CD4-positive, alpha-beta T cell treated with Interleukin-6 for 4 hours (primary cell): ENCODE results near the gene PAK1.
"Not testable (repeated sequence)": the region's sequence is repeated elsewhere in the genome, so short reads cannot be mapped to it uniquely, and the experiment has no call there.

ENCODE experiments used
- DNase-seq: peaks from one replicate; pipeline ENCODE4 v3.0.0-alpha.2; 2020; ENCODE audit warnings: mixed read lengths

PAK1 gene

GRCh38 chr11:77400775-77401449 is 73.0 kb downstream of the PAK1 start:
- no peak for DNase-seq

- DNase-seq: no peak
Observed at GRCh38 chr11:77400271-77400670, 73.6 kb downstream of the PAK1 start.

- DNase-seq: no peak
Observed at GRCh38 chr11:77397631-77398030, 76.3 kb downstream of the PAK1 start.

DNA sequence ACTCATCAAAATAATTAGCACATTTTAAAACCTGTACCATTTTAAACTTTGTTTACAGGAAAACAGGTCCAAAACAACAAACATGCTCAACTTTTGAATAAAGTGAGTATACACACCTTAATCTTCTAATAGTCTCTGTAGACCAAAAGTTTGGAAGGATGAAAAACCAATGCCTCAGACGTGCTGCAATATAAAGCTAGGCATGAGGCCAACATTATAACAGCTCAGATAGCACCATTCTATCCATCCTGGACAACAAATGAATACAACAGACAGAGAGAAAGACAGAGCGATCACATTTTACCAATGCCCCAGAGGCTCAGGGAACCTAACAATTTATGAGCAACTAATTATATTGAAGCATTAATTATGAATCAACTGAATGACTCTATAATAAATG is 77.0 kb downstream of the PAK1 start:
- DNase-seq: no peak

- no peak for DNase-seq
Observed at GRCh38 chr11:77396305-77396704, 77.6 kb downstream of the PAK1 start.

DNA sequence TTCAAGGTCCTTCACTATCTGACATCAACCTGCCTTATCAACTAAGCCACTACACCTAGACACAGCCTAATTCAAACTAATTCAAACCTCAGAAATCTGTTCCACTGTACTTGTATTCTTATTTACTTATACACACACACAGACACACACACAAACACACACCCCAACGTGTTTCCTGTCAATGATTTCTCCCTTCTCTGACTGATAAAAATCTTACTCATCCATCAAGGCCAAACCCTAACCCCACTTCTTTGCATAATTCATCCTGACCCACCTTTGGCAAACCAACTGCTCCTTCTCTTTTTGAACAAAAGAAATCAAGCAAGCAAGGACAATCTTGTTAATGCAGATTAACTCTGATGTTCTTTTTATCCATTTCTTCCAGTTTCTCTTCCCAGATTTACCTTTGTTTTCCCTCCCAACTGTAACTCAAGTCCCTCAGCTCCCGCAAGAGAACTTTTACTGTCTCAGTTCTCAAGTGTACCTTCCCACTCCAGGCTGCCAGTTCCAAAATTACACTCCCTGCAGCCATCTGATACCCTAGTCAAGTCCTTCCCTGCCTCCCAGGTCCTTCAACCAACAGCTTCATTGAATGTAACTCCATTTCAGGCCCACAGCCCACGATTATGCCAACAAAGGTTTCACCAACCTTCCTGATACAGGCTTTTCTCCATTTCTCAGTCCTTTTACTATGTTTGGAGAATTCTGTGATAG is 78.3 kb downstream of the PAK1 start:
- no peak for DNase-seq

GRCh38 chr11:77392842-77393241 is 81.1 kb downstream of the PAK1 start:
- DNase-seq: no peak

DNA sequence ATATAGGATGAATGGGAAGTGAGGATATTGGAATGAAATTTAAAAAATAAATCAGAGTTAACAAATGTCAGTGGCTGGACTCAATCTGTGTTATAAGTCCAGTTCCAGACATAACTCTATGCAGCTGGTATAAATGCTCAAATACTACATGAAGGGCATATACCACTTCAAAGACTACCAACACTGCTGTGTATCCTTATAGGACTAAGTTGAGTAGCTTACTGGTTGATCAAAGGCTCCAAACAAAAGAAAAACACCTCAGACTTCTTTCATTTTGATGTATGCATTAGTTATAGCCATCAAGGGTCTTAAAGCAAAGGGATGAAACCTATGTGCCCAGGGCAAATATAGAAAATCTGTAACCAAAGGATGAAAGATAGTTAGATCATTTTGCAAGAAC is 86.2 kb downstream of the PAK1 start:
- DNase-seq: no peak

DNA sequence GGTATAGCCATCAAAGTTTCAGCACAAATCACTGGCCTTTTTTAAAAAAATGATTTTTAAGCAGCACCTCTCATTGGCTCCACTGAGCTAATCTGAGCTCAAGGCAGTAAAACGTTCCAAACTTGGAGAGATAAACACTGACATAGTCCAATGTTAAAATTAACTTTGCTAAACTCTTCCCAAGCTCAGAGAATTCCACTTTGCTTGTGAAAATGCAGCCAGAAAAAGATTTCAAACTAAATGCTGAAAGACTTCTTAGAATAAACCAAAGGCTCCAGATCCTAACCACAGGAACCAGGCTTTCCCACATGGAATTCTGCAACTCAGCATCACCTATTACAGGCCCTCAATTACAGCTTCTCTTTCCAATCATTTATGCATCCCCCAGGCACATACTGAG is 87.7 kb downstream of the PAK1 start:
- no peak for DNase-seq

DNA sequence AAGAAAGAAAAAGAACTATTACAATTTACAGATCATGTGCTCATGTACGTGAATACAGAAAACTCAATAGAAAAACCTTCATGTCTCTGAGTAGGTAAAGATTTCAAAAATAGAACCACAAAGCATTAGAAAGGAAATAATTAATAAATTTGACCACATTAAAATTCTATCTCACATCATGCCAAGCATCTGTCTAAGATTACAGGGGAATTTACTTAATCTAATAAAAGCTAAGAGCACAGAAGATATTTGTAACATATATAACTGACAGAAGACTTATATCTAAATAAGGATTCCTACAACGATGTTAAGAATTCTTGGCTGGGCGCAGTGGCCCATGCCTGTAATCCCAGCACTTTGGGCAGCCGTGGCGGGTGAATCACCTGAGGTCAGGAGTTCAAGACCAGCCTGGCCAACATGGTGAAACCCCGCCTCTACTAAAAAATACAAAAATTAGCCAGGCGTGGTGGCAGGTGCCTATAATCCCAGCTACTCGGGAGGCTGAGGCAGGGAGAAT is 88.6 kb downstream of the PAK1 start:
- not testable (repeated sequence) for DNase-seq

- DNase-seq: no peak
Observed at GRCh38 chr11:77384571-77384970, 89.3 kb downstream of the PAK1 start.

- DNase-seq: not testable (repeated sequence)
Observed at GRCh38 chr11:77383349-77383748, 90.5 kb downstream of the PAK1 start.

DNA sequence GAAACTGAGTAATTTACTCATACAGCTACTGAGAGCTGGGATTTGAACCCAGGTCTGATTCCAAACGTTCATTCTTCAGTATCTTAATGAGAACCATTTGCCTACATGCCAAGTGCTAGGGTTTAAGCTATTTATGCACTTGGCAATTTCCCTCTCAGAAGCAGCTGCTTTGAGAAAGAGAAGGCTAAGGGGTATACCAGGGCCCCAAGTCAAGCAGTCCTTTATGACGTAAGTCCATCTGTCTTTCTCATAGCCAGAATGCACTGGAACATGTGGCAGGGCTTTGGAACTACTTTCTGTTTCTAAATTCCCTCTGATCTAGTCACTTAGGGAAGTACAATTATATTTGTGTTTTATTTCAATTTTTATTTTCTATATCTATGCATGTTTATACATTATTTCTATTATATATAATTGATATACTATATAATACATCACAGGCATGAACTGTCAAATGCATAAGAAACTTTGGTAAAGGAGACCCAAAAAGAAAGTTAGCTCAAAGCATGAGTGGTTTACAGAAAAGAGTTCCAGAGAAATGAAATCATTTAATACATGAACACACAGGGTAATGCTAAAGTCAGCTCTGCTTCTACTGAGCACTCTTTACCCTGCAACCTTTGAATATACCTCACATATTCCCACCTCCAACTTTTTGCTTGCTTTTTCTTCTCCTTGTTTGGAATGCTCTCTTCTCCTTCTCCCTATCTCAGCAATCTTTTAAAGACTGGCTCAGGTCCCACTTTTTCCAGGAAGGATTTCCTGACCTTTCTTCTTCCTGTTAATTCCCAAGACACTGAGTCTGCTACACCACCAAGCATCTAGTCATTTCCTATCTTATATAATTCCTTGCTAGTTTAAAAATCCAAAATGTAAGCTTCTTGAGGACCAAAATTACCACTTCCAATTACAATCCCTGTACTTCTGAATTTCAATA is 91.9 kb downstream of the PAK1 start:
- DNase-seq: no peak

- DNase-seq: no peak
Observed at GRCh38 chr11:77379934-77380333, 94.0 kb downstream of the PAK1 start.

GRCh38 chr11:77379253-77379652 is 94.6 kb downstream of the PAK1 start:
- DNase-seq: no peak

DNA sequence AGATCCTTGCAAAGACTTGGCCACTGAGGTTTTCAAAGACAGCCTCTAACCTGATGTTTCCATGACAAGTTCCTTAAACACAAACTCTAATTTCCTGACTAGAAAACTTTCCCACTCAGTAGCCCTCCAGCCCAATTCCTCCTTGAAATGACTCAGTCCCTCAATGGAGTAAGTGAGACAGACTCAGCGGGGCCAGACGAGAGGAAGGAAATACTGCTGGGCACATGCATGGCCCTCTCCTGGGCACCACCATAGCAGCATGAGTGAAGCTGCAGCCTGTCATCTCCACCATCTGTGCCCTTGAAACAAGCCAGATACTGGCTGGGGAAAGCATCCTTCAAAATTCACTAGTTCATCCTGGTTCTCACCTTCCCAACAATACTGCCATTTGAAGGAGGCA is 96.2 kb downstream of the PAK1 start:
- DNase-seq: no peak

GRCh38 chr11:77375107-77375506 is 98.8 kb downstream of the PAK1 start:
- no peak for DNase-seq

DNA sequence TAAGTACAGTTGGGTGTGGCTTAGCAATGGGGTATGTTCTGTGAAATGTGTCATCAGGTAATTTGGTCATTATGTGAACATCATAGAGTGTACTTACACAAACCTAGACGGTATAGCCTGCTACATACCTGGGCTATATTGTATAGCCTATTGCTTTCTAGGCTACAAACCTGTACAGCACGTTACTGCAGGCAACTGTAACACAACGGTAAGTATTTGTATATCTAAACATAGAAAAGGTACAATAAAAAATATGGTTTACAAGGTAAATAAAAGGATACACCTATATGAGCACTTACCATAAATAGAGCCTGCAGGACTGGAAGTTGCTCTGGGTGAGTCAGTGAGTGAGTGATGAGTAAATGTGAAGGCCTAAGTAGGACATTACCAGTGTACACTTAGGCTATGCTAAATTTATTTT is 99.3 kb downstream of the PAK1 start:
- DNase-seq: no peak

DNA sequence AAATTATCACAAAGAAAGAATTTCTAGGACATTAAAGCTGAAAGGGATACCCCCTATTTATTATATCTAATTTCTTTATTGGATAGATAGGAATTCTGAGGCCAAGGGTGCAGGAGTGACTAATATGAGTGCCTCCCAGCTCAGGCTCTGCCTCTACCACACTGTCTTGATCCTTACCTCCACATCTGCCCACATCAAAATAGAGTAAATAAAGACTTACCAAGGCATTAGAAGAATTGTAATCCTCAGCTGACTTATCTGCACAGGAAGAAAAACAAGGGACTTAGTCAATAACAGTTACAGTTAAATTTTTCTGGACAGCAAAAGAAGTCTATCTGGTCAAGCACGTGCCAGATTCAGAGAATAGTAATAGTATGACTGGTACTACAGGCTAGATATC is 99.8 kb downstream of the PAK1 start:
- DNase-seq: no peak

- no peak for DNase-seq
Observed at GRCh38 chr11:77372726-77373125, 101.2 kb downstream of the PAK1 start.

- no peak for DNase-seq
Observed at GRCh38 chr11:77371646-77372045, 102.2 kb downstream of the PAK1 start.

- no peak for DNase-seq
Observed at GRCh38 chr11:77370217-77370616, 103.7 kb downstream of the PAK1 start.

DNA sequence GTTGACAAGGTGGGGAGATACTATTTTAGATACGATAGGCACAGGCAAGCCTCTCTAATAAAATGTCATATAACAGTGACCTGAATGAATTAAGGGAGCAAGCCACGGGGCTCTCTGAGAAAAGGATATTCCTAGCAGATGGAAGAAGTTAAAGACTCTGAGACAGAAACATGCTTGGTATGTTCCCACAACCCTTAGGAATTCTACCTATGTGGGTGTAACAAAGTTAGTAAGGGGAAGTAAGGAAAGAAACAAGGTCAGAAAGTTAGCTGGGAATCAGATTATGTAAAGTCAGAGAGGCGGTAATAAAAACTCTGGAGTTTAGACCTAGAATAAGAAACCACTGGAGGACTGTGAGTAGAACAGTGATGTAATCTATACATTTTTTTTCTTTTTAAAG is 112.7 kb downstream of the PAK1 start:
- no peak for DNase-seq
